ENCODE results near the gene FSTL4.

FSTL4 gene

DNA sequence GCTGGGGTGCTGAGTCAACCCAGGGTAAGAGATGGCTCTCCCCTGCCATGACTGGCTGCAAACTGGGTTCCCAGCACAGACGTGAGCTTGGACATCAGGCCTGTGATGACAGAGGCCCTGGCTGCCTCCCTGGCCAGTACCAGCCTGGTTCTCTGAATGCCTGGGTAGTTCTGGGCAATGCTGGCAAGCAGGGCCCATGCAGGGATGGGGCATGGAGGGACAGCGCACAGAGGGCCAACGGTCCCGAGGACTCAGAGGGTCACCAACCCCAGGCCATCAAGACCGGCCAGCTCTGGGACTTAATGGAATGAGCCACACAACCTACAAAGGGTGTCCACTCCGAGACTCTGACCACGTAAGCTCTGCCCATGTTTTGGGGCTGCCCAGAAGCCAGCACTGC lies 241.4 kb downstream of the FSTL4 start:
- no peak overlapping the region for H3K4me3 ChIP-seq (replicated peaks; ENCODE audit: low read depth, low read length)
- TF ChIP-seq, protein P1, sequence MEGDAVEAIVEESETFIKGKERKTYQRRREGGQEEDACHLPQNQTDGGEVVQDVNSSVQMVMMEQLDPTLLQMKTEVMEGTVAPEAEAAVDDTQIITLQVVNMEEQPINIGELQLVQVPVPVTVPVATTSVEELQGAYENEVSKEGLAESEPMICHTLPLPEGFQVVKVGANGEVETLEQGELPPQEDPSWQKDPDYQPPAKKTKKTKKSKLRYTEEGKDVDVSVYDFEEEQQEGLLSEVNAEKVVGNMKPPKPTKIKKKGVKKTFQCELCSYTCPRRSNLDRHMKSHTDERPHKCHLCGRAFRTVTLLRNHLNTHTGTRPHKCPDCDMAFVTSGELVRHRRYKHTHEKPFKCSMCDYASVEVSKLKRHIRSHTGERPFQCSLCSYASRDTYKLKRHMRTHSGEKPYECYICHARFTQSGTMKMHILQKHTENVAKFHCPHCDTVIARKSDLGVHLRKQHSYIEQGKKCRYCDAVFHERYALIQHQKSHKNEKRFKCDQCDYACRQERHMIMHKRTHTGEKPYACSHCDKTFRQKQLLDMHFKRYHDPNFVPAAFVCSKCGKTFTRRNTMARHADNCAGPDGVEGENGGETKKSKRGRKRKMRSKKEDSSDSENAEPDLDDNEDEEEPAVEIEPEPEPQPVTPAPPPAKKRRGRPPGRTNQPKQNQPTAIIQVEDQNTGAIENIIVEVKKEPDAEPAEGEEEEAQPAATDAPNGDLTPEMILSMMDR (IDR thresholded peaks at IDR 0.05; ENCODE audit: low read length, missing control alignments): no peak
- no peak for DNase-seq (ENCODE audit: low read depth)

DNA sequence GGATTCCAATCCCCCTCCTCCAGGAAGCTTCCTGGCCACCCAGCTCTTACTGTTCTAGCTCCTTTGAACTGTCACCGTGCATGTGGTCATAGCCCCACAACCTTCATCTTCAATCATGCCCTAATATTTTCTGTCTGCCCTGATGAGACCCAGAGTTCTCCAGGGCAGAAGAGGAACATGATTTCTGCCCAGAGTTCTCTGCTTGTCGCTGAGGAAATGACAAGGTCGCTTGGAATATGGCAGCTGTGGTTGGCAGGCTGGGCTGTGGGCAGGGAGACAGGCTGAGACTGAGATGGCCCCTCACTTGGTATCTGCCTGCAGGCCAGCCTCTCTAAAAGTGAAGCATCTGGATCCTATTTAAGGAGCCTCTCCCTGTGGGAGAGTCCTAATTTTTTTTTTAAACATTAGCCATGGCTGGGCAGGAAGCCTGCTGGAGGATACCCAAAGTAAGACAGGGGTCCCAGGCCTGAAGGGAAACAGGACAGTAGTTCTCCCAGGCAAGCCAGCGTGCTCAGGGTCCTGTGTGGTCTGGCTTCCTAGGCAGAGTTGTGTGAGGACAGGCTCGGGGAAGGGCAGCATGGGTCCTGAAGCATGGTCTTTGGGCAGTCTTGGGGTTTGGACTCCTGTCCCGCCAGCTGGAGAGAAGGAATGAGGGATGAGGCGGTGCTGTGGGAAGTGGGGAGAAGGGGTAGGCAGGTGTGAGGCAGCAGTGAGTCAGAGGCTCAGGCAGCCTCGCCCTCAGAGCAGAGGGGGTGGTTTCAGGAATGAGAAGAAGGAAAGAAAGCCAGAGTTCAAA lies 242.1 kb downstream of the FSTL4 start:
- TF ChIP-seq, protein P1 (IDR thresholded peaks at IDR 0.05; ENCODE audit: low read length, missing control alignments): no peak
- no peak overlapping the region for H3K4me3 ChIP-seq (replicated peaks; ENCODE audit: low read depth, low read length)
- no peak for DNase-seq (ENCODE audit: low read depth)

- DNase-seq (ENCODE audit: low read depth): no peak
- H3K4me3 ChIP-seq (replicated peaks; ENCODE audit: low read depth, low read length): no peak overlapping the region
- TF ChIP-seq, protein P1 (IDR thresholded peaks at IDR 0.05; ENCODE audit: low read length, missing control alignments): no peak
Observed at GRCh38 chr5:133368916-133369783, 243.2 kb downstream of the FSTL4 start.

DNA sequence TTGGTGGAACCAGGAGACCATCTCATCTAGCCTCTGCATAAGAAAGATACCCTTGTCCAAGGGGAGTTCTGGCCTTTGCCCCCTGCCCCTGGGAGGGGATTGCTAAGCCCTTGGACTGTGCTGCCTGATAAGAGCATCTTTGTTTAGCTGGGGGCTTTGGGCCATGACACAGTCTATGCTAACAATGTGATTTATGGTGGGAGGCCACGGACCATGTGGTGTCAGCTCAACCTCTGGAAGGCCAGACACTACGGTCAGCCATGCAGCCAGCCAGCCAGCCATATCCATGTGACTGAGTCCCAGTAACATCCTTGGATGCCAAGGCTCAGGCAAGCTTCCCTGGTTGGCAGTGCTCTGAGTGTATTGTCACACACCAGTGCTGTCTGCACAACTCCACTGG lies 244.4 kb downstream of the FSTL4 start:
- no peak overlapping the region for H3K4me3 ChIP-seq (replicated peaks; ENCODE audit: low read depth, low read length)
- no peak for DNase-seq (ENCODE audit: low read depth)
- TF ChIP-seq, protein P1 (IDR thresholded peaks at IDR 0.05; ENCODE audit: low read length, missing control alignments): no peak

DNA sequence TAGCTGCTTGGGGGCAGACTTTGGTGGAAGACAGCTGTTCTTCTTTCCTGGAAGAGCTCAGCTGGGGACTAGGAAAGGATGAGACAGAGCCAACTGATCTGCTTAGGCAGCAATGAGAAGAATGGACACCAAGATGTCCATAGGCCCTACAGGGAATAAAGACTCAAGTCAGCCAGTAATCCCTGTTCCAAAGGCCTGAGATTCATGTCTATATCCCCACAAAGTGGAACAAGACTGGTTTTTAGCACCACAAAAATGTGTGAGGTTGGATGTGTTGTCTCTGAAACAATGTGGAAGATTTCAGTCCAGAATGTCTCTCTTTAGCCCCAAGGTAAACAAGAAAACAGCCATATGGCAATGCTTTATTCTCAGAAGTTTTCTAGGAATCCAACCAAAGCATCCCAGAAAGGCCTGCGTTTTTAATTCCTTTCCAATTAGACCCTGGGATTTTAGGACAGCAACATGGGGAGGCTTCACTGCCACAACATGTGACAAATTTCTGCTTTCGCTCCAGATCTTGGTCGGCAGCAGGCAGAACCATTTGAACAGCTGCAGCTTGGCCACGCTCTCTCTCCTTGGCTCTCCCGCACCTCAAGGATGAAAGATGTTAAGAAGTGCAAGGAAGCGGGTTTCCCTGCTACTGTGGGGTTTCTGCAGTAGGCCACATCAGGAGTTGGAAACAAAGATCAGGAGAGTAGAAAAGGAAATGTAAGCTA lies 245.1 kb downstream of the FSTL4 start:
- TF ChIP-seq, protein P1 (IDR thresholded peaks at IDR 0.05; ENCODE audit: low read length, missing control alignments): no peak
- no peak overlapping the region for H3K4me3 ChIP-seq (replicated peaks; ENCODE audit: low read depth, low read length)
- DNase-seq (ENCODE audit: low read depth): no peak

GRCh38 chr5:133366438-133366837 lies 245.9 kb downstream of the FSTL4 start:
- TF ChIP-seq, protein P1 (IDR thresholded peaks at IDR 0.05; ENCODE audit: low read length, missing control alignments): no peak
- no peak for DNase-seq (ENCODE audit: low read depth)
- no peak overlapping the region for H3K4me3 ChIP-seq (replicated peaks; ENCODE audit: low read depth, low read length)
